Hematopoietic multipotent progenitor cell treated with erythropoietin and hydrocortisone succinate and interleukin-3 and kit ligand, for 15 days (in vitro differentiated cells): ENCODE results near the gene MICALL2.
A peak's percentile ranks its signal among the peaks of the same experiment; 100 is the strongest.

Source experiments
- DNase-seq: peaks from one replicate; pipeline ENCODE4 v3.0.0-alpha.2; 2015; ENCODE audit warnings: low spot score

The MICALL2 gene

GRCh38 chr7:1493129-1493528, 33.9 kb upstream of the MICALL2 start:
- DNase-seq, result no peak

- DNase-seq, result no peak
Observed at GRCh38 chr7:1492640-1493039, 33.4 kb upstream of the MICALL2 start.

GRCh38 chr7:1492221-1492620, 33.0 kb upstream of the MICALL2 start:
- no peak for DNase-seq

GRCh38 chr7:1490837-1491236, 31.6 kb upstream of the MICALL2 start:
- no peak for DNase-seq

GRCh38 chr7:1489336-1489735, 30.1 kb upstream of the MICALL2 start:
- no peak for DNase-seq

GRCh38 chr7:1488016-1488415, 28.7 kb upstream of the MICALL2 start:
- no peak for DNase-seq

- DNase-seq, result no peak
Observed at GRCh38 chr7:1487466-1487865, 28.2 kb upstream of the MICALL2 start.

DNA sequence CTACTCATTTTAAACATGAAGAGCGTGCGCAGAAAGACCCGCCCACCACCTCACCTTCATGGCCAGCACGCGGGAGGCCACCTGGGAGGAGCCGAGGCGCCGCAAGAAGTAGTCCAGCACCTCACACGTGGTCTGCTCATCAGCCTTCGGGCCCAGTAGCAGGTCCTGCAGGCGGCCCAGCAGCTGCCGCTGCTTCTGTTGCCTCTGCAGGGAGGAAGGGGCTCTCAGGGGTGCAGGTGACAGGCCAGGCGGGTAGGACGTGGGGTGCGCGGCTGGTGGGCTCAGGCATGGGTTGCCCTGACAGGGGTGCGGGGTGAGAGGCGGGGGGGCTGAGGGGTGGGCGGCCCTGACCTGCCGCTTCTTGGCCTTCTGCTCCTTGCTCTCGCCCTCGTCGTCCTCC, 27.3 kb upstream of the MICALL2 start:
- no peak for DNase-seq

DNA sequence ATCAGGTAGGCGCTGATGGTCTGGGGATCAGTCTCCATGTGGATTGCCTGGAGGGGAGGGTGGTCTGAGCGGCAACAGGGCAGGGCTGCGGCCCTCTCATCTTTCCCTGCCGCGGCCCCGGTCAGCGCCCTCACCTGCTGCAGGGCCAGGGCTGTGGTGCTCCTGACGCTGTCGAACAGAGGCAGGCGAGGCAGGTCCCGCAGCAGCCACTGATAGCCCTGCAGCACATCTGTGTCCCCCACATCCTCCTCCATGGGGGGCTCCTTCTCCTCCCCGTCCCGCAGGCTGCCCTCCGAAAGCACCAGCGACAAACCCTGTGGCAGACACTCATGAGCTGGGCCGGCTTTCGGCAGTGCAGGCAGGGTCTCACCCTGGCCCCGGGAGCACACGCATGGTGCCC, 25.9 kb upstream of the MICALL2 start:
- DNase-seq, result no peak

DNA sequence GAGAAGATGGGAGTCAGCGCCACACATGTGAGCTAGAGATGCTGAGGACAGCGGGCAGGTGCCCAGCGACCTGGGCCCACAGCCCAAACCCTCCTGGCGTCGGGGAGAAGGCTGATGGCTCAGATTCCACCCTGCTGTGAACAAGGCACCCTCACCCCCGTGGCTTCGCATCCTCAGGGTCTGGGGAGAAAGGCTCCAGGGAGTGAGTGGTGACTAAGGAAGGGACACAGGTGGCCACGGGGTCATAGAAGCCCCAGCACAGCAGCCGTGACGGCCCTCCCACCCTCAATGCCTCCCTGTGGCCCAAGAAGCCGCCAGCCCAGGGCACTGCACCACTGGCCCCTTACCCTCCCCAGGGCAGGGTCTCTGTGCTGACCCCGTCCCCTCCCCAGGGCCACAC, 25.3 kb upstream of the MICALL2 start:
- no peak for DNase-seq

GRCh38 chr7:1483536-1484505, 24.6 kb upstream of the MICALL2 start:
- no peak for DNase-seq

DNA sequence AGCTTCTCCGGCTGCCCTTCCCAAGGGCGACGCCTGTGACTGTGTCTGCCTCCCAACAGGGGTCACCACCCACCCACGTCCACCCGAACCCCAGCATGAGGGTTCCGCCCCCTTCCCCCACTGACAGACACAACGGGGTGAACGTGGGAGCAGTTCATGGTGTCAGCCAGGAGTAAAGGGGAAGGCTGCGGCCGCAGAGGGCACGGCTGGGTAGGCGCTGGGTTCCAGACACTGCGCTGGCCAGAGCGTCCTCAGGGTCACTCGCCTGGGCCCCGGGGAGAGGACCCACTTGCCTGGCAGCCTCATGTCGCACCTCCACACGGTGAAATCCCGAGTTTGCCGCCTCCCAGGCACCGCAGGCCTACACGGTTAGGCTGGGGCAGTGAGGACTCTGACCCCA, 23.8 kb upstream of the MICALL2 start:
- DNase-seq, result no peak

DNA sequence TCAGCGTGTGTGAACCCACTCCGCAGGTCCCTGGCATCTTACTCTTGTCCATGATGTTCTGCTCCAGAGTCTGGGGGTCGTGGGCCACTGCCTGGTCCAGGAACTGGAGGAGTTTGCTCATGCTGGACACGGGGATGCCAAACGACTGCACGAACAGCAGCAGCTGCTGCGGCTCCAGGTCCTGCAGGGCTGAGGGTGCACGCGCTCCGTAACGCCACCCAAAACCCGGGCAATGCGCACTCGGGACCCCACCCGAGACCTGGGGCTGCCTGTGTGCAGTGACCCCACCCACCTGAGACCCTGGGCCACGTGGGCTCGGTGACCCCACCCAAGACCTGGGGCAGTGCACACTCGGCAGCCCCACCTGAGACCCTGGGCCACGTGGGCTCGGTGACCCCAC, 22.0 kb upstream of the MICALL2 start:
- DNase-seq, result no peak

DNA sequence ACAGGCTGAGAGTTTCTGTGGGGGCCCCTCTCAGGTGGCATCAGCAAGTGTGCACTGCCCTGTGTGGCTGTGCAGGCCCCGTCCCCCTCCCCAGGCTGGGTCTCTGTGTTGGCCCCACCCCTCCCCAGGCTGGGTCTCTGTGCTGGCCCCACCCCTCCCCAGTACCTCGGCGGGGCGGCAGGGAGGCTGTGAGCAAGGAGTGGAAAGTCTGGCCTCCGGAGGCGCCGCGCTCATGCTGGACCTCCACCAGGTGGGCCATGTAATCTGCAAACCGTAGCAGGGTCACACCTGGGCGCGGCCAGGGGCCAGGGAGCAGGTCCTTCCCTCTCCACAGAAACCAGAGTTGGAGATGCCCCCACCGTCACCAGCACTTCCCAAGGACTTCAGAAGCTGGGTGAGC, 21.4 kb upstream of the MICALL2 start:
- DNase-seq, result no peak

- no peak for DNase-seq
Observed at GRCh38 chr7:1479287-1479686, 20.0 kb upstream of the MICALL2 start.

DNA sequence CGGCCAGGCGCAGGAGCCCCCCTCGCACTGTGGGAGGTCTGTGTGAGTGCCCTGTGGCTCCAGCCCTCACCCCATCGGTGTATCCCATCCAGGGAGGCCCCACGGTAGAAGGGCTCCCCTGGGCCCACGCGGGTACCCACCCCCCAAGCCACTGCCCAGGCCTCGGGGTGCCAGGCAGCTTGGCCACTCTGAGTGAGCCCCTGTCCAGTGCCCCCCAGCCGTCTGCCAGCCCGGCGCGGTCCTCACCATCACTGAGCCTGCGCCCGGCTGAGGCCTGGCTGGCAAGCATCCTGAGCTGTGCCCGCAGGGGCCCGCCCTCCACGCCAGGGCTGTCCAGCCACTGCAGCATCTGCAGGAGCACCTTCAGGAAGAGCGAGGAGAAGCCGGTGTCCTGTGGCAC, 19.2 kb upstream of the MICALL2 start:
- DNase-seq, result no peak

DNA sequence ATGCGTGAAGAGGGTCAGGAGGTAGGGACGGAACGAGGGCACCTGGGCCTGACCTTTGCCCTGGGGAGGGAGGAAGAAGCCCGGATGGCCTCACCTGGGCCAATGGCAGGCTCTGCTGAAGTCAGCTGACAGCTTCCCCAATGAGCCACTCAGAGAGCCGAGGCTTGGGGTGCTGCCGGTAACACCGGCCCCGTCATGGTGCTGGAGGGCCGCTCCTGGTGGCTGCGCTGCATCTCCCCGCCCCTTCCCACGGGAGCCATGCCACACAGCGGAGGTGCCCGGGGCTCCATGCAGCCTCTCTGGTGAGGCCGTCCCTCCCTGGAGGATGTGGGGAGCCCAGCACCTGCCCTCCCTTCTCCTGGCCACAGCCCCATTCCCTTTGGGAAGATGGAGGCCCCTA, 17.6 kb upstream of the MICALL2 start:
- no peak for DNase-seq

GRCh38 chr7:1475991-1476390, 16.7 kb upstream of the MICALL2 start:
- no peak for DNase-seq

- DNase-seq, result no peak
Observed at GRCh38 chr7:1475393-1475792, 16.1 kb upstream of the MICALL2 start.

GRCh38 chr7:1474736-1475135, 15.5 kb upstream of the MICALL2 start:
- no peak for DNase-seq

- DNase-seq, result peak; percentile 88
Observed at GRCh38 chr7:1473864-1474512, 14.7 kb upstream of the MICALL2 start.

GRCh38 chr7:1470901-1471300, 11.6 kb upstream of the MICALL2 start:
- no peak for DNase-seq

DNA sequence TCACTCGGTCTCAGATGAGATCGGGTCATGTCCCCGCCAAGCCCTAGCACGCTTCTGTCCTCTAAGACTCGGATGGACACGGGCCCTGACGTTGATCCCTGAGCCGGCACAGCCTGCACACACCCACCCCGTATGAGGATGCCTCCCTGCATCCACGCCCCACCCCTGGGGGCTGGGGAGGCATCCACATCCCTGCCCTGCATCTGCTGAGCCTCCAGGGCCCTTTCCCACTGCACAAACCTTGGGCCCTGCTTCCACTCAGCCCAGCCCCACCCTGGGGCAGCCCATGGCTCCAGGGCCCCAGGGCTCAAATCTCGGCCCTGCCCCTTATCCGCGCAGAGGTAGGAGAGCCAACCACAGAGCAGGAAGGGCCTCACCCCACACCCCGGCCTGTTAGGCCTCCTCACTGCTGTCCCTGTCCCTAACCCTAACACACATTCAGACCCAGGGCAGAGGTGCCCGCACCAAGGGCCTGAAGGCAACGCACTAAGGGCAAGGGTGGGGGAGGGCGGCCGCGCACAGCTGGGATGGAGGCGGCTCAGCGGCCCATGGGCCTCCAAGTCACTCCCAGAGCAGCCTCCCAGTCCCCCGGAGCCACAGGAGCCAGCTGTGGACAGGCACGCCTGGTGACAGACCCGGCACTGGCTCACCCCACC, 9.5 kb upstream of the MICALL2 start:
- no peak for DNase-seq
